Upper lobe of right lung (tissue), 1 donor: ENCODE measurements around the gene MRM2. TPM values are rescaled to one million over a fixed set of nuclear protein-coding genes. Genes with fewer than 3 reads are reported as not detected.

ENCODE experiments used
- ATAC-seq: fragments of 200-7000 bp; cut with Tn5 transposase; one replicate; pipeline ENCODE4 v1.9.1; 2020; ENCODE audit warnings: mild to moderate bottlenecking, moderate library complexity
- DNase-seq: peaks from one replicate; pipeline ENCODE4 v3.0.0-alpha.2; 2020
- H3K27ac ChIP-seq: fragments of 200-600 bp; one replicate; pipeline ENCODE4 v1.8.0; 2022
- H3K27me3 ChIP-seq: fragments of 200-600 bp; one replicate; pipeline ENCODE4 v1.8.0; 2022; ENCODE audit warnings: mild to moderate bottlenecking
- H3K36me3 ChIP-seq: fragments of 200-600 bp; one replicate; pipeline ENCODE4 v1.8.0; 2022
- H3K4me1 ChIP-seq: fragments of 200-600 bp; one replicate; pipeline ENCODE4 v1.8.0; 2022
- H3K4me3 ChIP-seq: fragments of 200-600 bp; one replicate; pipeline ENCODE4 v1.8.0; 2022; ENCODE audit warnings: mild to moderate bottlenecking
- H3K9me3 ChIP-seq: fragments of 200-600 bp; one replicate; pipeline ENCODE4 v1.8.0; 2022
- CTCF ChIP-seq: fragments of 200-600 bp; IDR thresholded peaks from one replicate; pipeline ENCODE4 v1.8.0; 2022; ENCODE audit warnings: antibody characterized with exemption
- intact Hi-C: fragments of 100-400 bp; cut with DNase I; formaldehyde crosslinking; loops from one replicate; pipeline ENCODE4 v1.11.0; 2022
- total RNA-seq: library from RNA; stranded (reverse); fragmentation: NEBNext Ultra II Directional; extraction: Animal tissue kit (Norgen Biotek cat#: 25700); gene quantifications from one replicate; pipeline ENCODE4 v1.2.1, GENCODE V29; 2021
- donor health status: DM: no; HTN: yes; CAD: no; lungs with severe emphysema.

Gene MRM2
- total RNA-seq, 1 donor from 2014 or later = 23.7 TPM

GRCh38 chr7:2200584-2200980 lies 41.4 kb downstream of the MRM2 start:
- no peak for TF ChIP-seq CTCF
- DNase-seq = no peak
- intact Hi-C loops = no loop called here

GRCh38 chr7:2199956-2200583 lies 41.9 kb downstream of the MRM2 start:
- no peak overlapping the region for H3K4me3 ChIP-seq
- DNase-seq (peak; percentile 55), ATAC-seq (no peak)
- H3K9me3 ChIP-seq = no peaks in the 10 kb centered on the region
- no peaks in the 10 kb centered on the region for H3K27me3 ChIP-seq
- peaks cover 12% of the 10 kb centered on the region for H3K36me3 ChIP-seq
- no peak overlapping the region for H3K27ac ChIP-seq
- intact Hi-C loops = no loop called here
- TF ChIP-seq CTCF = no peak
- H3K4me1 ChIP-seq = peaks cover under 1% of the 10 kb centered on the region

More at GRCh38 chr7:2200584-2200980, 41.4 kb downstream of the MRM2 start:
- Histone ChIP-seq H3K36me3 (peaks cover 12% of the 10 kb centered on the region), H3K4me1 (peaks cover 4% of the 10 kb centered on the region), H3K9me3 (no peaks in the 10 kb centered on the region), H3K27me3 (no peaks in the 10 kb centered on the region), H3K27ac (no peak overlapping the region), H3K4me3 (no peak overlapping the region)
- no peak for ATAC-seq

DNA sequence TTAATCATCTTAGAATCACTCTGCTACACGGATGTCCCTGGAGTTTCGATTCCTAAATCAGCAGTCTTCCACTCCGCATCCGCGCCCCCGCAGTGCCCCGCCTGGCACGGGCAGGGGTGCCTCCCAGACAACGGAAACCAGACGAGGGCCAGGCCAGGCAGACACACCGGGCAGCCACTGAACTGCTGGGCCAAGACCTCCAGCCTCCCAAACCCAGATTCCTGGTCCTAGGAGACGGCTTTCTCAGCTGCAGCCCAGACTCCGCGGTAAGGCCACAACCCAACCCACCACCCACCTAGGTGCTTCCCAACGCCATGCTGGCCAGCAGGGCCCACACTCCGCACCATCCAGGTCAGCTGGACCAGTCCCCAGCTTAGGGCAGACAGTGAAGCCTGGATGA lies 42.5 kb downstream of the MRM2 start:
- DNase-seq (peak; percentile 48), ATAC-seq (no peak)
- Histone ChIP-seq H3K27ac (no peak overlapping the region), H3K9me3 (no peaks in the 10 kb centered on the region), H3K4me1 (no peaks in the 10 kb centered on the region), H3K4me3 (no peak overlapping the region), H3K36me3 (peaks cover 12% of the 10 kb centered on the region), H3K27me3 (no peaks in the 10 kb centered on the region)
- TF ChIP-seq CTCF = no peak
- intact Hi-C loops = no loop called here

DNA sequence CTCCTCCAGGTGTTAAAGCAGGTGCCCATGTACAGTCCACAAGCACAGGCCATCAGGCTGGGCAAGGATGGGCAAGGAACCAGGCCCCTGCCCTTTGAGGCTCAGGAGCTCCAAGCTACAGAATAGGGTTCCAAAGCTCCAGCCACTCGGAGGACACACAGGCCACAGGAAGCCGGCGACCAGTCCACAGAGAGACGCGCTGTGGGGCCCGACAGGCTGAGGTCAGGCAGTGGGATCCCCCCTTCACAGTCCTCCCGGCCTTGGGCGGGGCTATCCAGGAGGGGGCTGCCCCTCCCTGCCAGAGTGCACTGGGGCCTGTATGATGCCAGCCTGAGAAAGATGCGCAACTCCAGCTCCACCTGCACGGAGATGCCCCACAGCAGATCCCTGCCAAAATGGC lies 43.2 kb downstream of the MRM2 start:
- Histone ChIP-seq H3K36me3 (peaks cover 12% of the 10 kb centered on the region), H3K9me3 (no peaks in the 10 kb centered on the region), H3K4me3 (no peak overlapping the region), H3K27ac (no peak overlapping the region), H3K27me3 (no peaks in the 10 kb centered on the region), H3K4me1 (no peaks in the 10 kb centered on the region)
- intact Hi-C loops = no loop called here
- DNase-seq (peak; percentile 60), ATAC-seq (no peak)
- no peak for TF ChIP-seq CTCF

DNA sequence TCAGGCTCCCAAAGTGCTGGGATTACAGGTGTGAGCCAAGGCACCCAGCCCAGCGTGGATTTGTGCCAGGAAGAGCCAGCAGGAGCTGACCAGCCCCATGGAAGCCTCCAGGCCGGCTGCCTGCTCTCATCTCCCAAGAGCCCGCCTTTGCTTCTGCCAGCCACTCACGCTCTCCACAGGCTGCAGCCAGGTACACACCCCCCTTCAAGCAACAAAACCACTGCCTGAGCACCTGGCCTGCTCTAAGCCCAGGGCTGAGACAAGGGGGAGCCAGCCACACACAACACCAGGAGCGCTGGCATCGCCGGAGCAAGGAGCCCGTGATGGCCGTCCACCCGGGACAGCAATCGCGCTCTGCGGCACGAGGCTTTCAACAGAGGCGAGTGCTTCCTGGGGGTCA lies 43.8 kb downstream of the MRM2 start:
- DNase-seq (peak; percentile 90), ATAC-seq (peak; percentile 87)
- no peaks in the 10 kb centered on the region for H3K4me1 ChIP-seq
- TF ChIP-seq CTCF = no peak
- H3K27me3 ChIP-seq = no peaks in the 10 kb centered on the region
- H3K4me3 ChIP-seq = no peak overlapping the region
- H3K27ac ChIP-seq = no peak overlapping the region
- intact Hi-C loops = no loop called here
- no peaks in the 10 kb centered on the region for H3K9me3 ChIP-seq
- H3K36me3 ChIP-seq = peaks cover 12% of the 10 kb centered on the region
